H9 (cell line): Measurements from ENCODE around the gene KIAA1328. TPM values are rescaled to one million over a fixed set of nuclear protein-coding genes. Genes with fewer than 3 reads are reported as not detected.

Source experiments
- DNase-seq: peaks from one replicate; pipeline ENCODE4 v3.0.0-alpha.2; 2017
- H2AFZ ChIP-seq: one replicate; pipeline ENCODE4 v1.6.1; 2013; ENCODE audit warnings: mild to moderate bottlenecking, low read length, control low read depth, moderate library complexity
- H2AK5ac ChIP-seq: 2 replicates; pipeline ENCODE4 v1.6.1; 2013; ENCODE audit warnings: low read length, control low read depth, mixed read lengths; ENCODE audit not compliant: insufficient read length
- H2BK120ac ChIP-seq: one replicate; pipeline ENCODE4 v1.6.1; 2013; ENCODE audit warnings: low read depth, mild to moderate bottlenecking, low read length, control low read depth, inconsistent platforms; ENCODE audit not compliant: poor library complexity, severe bottlenecking
- H2BK12ac ChIP-seq: 2 replicates; pipeline ENCODE4 v1.6.1; 2013; ENCODE audit warnings: low read length, control low read depth, mixed read lengths, low read depth; ENCODE audit not compliant: insufficient read length
- H2BK15ac ChIP-seq: 2 replicates; pipeline ENCODE4 v1.6.1; 2013; ENCODE audit warnings: low read depth, low read length, control low read depth
- H2BK20ac ChIP-seq: one replicate; pipeline ENCODE4 v1.6.1; 2013; ENCODE audit warnings: low read depth, mild to moderate bottlenecking, low read length, control low read depth, inconsistent platforms; ENCODE audit not compliant: poor library complexity, severe bottlenecking
- H2BK5ac ChIP-seq: 2 replicates; pipeline ENCODE4 v1.6.1; 2013; ENCODE audit warnings: low read length, control low read depth, mixed read lengths; ENCODE audit not compliant: insufficient read length
- H3K14ac ChIP-seq: 2 replicates; pipeline ENCODE4 v1.6.1; 2013; ENCODE audit warnings: low read length, control low read depth; ENCODE audit not compliant: insufficient read depth
- H3K18ac ChIP-seq: 2 replicates; pipeline ENCODE4 v1.6.1; 2013; ENCODE audit warnings: low read depth, mild to moderate bottlenecking, mixed read lengths, low read length, control low read depth; ENCODE audit not compliant: insufficient read length
- H3K23ac ChIP-seq: 2 replicates; pipeline ENCODE4 v1.6.1; 2013; ENCODE audit warnings: low read length, control low read depth, mixed read lengths, low read depth; ENCODE audit not compliant: insufficient read length
- H3K23me2 ChIP-seq: 2 replicates; pipeline ENCODE4 v1.6.1; 2013; ENCODE audit warnings: low read depth, mild to moderate bottlenecking, mixed read lengths, low read length, control low read depth; ENCODE audit not compliant: insufficient read length, poor library complexity, severe bottlenecking
- H3K27ac ChIP-seq: 2 replicates; pipeline ENCODE4 v1.5.1; 2013; ENCODE audit warnings: low read length, control low read depth, mixed read lengths, low read depth; ENCODE audit not compliant: insufficient read length
- H3K27me3 ChIP-seq: 2 replicates; pipeline ENCODE4 v1.6.1; 2013; ENCODE audit warnings: low read length, control low read depth, inconsistent platforms; ENCODE audit not compliant: insufficient read depth
- H3K4ac ChIP-seq: 2 replicates; pipeline ENCODE4 v1.6.1; 2013; ENCODE audit warnings: low read depth, mild to moderate bottlenecking, control low read depth, inconsistent platforms, low read length, moderate library complexity
- H3K4me1 ChIP-seq: 2 replicates; pipeline ENCODE4 v1.6.1; 2013; ENCODE audit warnings: low read length, control low read depth, inconsistent platforms; ENCODE audit not compliant: insufficient read depth
- H3K4me2 ChIP-seq: 2 replicates; pipeline ENCODE4 v1.6.1; 2013; ENCODE audit warnings: low read length, control low read depth, mixed read lengths; ENCODE audit not compliant: insufficient read length, insufficient read depth
- H3K56ac ChIP-seq: 2 replicates; pipeline ENCODE4 v1.6.1; 2013; ENCODE audit warnings: low read depth, mild to moderate bottlenecking, mixed read lengths, low read length, control low read depth; ENCODE audit not compliant: insufficient read length
- H3K79me1 ChIP-seq: 2 replicates; pipeline ENCODE4 v1.6.1; 2013; ENCODE audit warnings: low read depth, mild to moderate bottlenecking, moderate library complexity, low read length, control low read depth, inconsistent platforms; ENCODE audit not compliant: insufficient read depth, poor library complexity, severe bottlenecking
- H3K79me2 ChIP-seq: 2 replicates; pipeline ENCODE4 v1.6.1; 2013; ENCODE audit warnings: low read length, control low read depth, inconsistent platforms; ENCODE audit not compliant: insufficient read depth
- H3K9ac ChIP-seq: 2 replicates; pipeline ENCODE4 v1.6.1; 2013; ENCODE audit warnings: low read length, control low read depth, mixed read lengths; ENCODE audit not compliant: insufficient read length; ENCODE audit errors: extremely low read depth
- H3K9me3 ChIP-seq: one replicate; pipeline ENCODE4 v1.6.1; 2013; ENCODE audit warnings: low read depth, low read length, inconsistent platforms; ENCODE audit not compliant: control insufficient read depth
- H3T11ph ChIP-seq: one replicate; pipeline ENCODE4 v1.6.1; 2013; ENCODE audit warnings: mild to moderate bottlenecking, low read length, control low read depth, inconsistent platforms
- H4K20me1 ChIP-seq: one replicate; pipeline ENCODE4 v1.6.1; 2013; ENCODE audit not compliant: control insufficient read depth, insufficient read length, insufficient read depth
- H4K5ac ChIP-seq: 2 replicates; pipeline ENCODE4 v1.6.1; 2013; ENCODE audit warnings: low read depth, mild to moderate bottlenecking, mixed read lengths, low read length, control low read depth; ENCODE audit not compliant: insufficient read length
- H4K8ac ChIP-seq: replicated peaks from 2 replicates; pipeline ENCODE4 v1.6.1; 2013; ENCODE audit warnings: low read length, control low read depth, mixed read lengths, low read depth; ENCODE audit not compliant: insufficient read length
- H4K91ac ChIP-seq: 2 replicates; pipeline ENCODE4 v1.6.1; 2013; ENCODE audit warnings: low read depth, mild to moderate bottlenecking, moderate library complexity, mixed read lengths, low read length, control low read depth; ENCODE audit not compliant: insufficient read length
- H3K27ac Mint-ChIP-seq, 3 experiments: 2 replicates in 2 of 3; 3 replicates in 1 of 3; pipeline ENCODE4 v1.8.0; 2020 to 2021; ENCODE audit warnings: mixed read lengths in 3 of 3, mild to moderate bottlenecking in 1 of 3, moderate library complexity in 1 of 3
- H3K27me3 Mint-ChIP-seq: 2 replicates; pipeline ENCODE4 v1.8.0; 2021; ENCODE audit warnings: low read depth, mild to moderate bottlenecking, moderate library complexity, mixed read lengths
- H3K36me3 Mint-ChIP-seq, 3 experiments: 2 replicates in 2 of 3; 3 replicates in 1 of 3; pipeline ENCODE4 v1.8.0; 2020 to 2021; ENCODE audit warnings: low read depth in 3 of 3, mixed read lengths in 3 of 3; ENCODE audit not compliant: insufficient read depth in 1 of 3
- H3K4me1 Mint-ChIP-seq, 2 experiments: 2 replicates each; pipeline ENCODE4 v1.8.0; 2020; ENCODE audit warnings: mixed read lengths in 2 of 2
- H3K4me3 Mint-ChIP-seq, 2 experiments: 2 replicates in 1 of 2; 3 replicates in 1 of 2; pipeline ENCODE4 v1.8.0; 2020 to 2021; ENCODE audit warnings: mild to moderate bottlenecking in 2 of 2, mixed read lengths in 2 of 2, moderate library complexity in 1 of 2
- H3K9me3 Mint-ChIP-seq, 2 experiments: 2 replicates in 1 of 2; 3 replicates in 1 of 2; pipeline ENCODE4 v1.8.0; 2020; ENCODE audit warnings: mild to moderate bottlenecking in 2 of 2, mixed read lengths in 2 of 2, moderate library complexity in 1 of 2
- CTCF ChIP-seq: fragments of 200-600 bp; sonication (generic); conservative IDR thresholded peaks from 3 replicates; pipeline ENCODE4 v1.8.0; 2021; ENCODE audit warnings: antibody characterized with exemption, mild to moderate bottlenecking
- WGBS: extraction: QIAGEN DNeasy Blood & Tissue Kit; methylation state at CpG from one replicate; pipeline ENCODE4 v1.1.7; 2013; ENCODE audit warnings: missing lambda C conversion rate, low lambda C conversion rate, mixed read lengths; ENCODE audit not compliant: insufficient read length; ENCODE audit errors: extremely low coverage; 5-methylcytosine and 5-hydroxymethylcytosine counted together
- total RNA-seq: library from RNA; stranded (reverse); gene quantifications from 2 replicates; pipeline ENCODE4 v1.2.1, GENCODE V29; 2021

Gene KIAA1328
- total RNA-seq, 1 experiment from 2014 or later, result 4.9 TPM

GRCh38 chr18:37019157-37019827 is 190.4 kb downstream of the KIAA1328 start:
- peaks cover 2 to 7% of the 10 kb centered on the region in 2 experiments; a peak in 3 of 4 replicates for H3K4me1 Mint-ChIP-seq
- Histone ChIP-seq H2BK5ac (no peak overlapping the region), H3K27ac (no peak overlapping the region), H4K5ac (no peak overlapping the region), H2BK120ac (no peak overlapping the region), H3K79me2 (no peaks in the 10 kb centered on the region), H3K23ac (no peak overlapping the region), H4K20me1 (no peaks in the 10 kb centered on the region), H2BK15ac (no peak overlapping the region), H2BK12ac (no peak overlapping the region), H3K4me1 (peaks cover 2% of the 10 kb centered on the region; the same call in 1 of the 2 replicates), H2AK5ac (no peak overlapping the region), H2BK20ac (no peak overlapping the region), H4K8ac (no peak overlapping the region), H3K79me1 (no peaks in the 10 kb centered on the region), H3K4me2 (no peak overlapping the region), H3K56ac (no peak overlapping the region), H3K9ac (no peak overlapping the region), H2AFZ (no peak overlapping the region), H3K14ac (peak overlapping the region; percentile 41), H3T11ph (no peak overlapping the region), H3K23me2 (no peaks in the 10 kb centered on the region), H4K91ac (no peak overlapping the region), H3K9me3 (no peaks in the 10 kb centered on the region), H3K4ac (no peak overlapping the region), H3K27me3 (no peaks in the 10 kb centered on the region), H3K18ac (no peak overlapping the region)
- H3K27me3 Mint-ChIP-seq, result no peaks in the 10 kb centered on the region; the same call in 1 of the 2 replicates
- H3K36me3 Mint-ChIP-seq, result peaks cover 6 to 20% (median 14%) of the 10 kb centered on the region in 3 experiments; a peak in 6 of 7 replicates
- H3K4me3 Mint-ChIP-seq, result no peak overlapping the region
- H3K27ac Mint-ChIP-seq, result no peak overlapping the region; a peak in 1 of 7 replicates
- WGBS, result no CpG with 5 or more reads among the region's 7 CpGs
- peaks cover 15 to 18% of the 10 kb centered on the region in 2 experiments for H3K9me3 Mint-ChIP-seq
- DNase-seq, result peak; percentile 41
- peak; percentile 61 for TF ChIP-seq CTCF
